ENCODE results near the gene XIRP2. TPM values are rescaled to one million over a fixed set of nuclear protein-coding genes. Genes with fewer than 3 reads are reported as not detected.

The XIRP2 gene
- total RNA-seq, 1 experiment from 2014 or later, result not detected

DNA sequence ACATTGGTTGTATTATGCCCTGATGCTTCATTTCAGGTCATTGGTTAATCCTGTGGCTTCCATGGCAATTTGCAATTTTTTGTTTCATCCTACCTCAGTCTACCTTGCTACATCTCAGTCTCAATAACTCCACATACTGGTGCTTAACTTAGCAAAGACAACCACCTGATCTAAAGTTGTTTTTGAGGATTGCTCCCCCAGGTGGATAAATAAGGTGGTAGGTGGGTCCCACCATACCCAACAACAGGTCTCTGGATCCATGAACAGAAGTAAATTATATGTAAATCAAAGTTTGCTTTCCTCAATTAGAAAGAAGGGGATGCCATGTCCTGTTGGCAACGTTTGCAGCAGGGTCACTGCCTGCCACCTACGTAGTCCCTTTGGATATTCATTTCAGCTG is 7.0 kb downstream of the XIRP2 start:
- H3K9ac ChIP-seq (ENCODE audit: low read length), result no peak overlapping the region
- no TSS peak for BruUV-seq (replicated peaks)
- no peaks in the 10 kb centered on the region for H3K9me3 ChIP-seq (ENCODE audit: control insufficient read depth in 1 of 2, insufficient read depth in 1 of 2, low read depth in 1 of 2, low read length in 2 of 2)
- no peaks in the 10 kb centered on the region; the same call in 1 of the 2 replicates for H4K20me1 ChIP-seq (ENCODE audit: insufficient read depth)
- RAD21 ChIA-PET (ENCODE audit: low non-redundant PET in 1 of 2, low total read pairs in 2 of 2, uncharacterized antibody in 2 of 2, unreplicated experiment in 2 of 2), result no interaction called here
- H3K9me2 ChIP-seq (ENCODE audit: insufficient read depth), result no peaks in the 10 kb centered on the region
- intact Hi-C loops (cut with micrococcal nuclease), result no loop called here
- TF ChIP-seq, protein P1, sequence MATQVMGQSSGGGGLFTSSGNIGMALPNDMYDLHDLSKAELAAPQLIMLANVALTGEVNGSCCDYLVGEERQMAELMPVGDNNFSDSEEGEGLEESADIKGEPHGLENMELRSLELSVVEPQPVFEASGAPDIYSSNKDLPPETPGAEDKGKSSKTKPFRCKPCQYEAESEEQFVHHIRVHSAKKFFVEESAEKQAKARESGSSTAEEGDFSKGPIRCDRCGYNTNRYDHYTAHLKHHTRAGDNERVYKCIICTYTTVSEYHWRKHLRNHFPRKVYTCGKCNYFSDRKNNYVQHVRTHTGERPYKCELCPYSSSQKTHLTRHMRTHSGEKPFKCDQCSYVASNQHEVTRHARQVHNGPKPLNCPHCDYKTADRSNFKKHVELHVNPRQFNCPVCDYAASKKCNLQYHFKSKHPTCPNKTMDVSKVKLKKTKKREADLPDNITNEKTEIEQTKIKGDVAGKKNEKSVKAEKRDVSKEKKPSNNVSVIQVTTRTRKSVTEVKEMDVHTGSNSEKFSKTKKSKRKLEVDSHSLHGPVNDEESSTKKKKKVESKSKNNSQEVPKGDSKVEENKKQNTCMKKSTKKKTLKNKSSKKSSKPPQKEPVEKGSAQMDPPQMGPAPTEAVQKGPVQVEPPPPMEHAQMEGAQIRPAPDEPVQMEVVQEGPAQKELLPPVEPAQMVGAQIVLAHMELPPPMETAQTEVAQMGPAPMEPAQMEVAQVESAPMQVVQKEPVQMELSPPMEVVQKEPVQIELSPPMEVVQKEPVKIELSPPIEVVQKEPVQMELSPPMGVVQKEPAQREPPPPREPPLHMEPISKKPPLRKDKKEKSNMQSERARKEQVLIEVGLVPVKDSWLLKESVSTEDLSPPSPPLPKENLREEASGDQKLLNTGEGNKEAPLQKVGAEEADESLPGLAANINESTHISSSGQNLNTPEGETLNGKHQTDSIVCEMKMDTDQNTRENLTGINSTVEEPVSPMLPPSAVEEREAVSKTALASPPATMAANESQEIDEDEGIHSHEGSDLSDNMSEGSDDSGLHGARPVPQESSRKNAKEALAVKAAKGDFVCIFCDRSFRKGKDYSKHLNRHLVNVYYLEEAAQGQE (IDR thresholded peaks at IDR 0.05; ENCODE audit: low read depth), result no peak
- TF ChIP-seq FOSL1 (IDR thresholded peaks at IDR 0.05; ENCODE audit: low read depth), result no peak
- TF ChIP-seq ZBTB33 (IDR thresholded peaks at IDR 0.05; ENCODE audit: extremely low read depth, insufficient replicate concordance, low read length), result no peak
- no peak for TF ChIP-seq EZH2phosphoT487 (IDR thresholded peaks at IDR 0.05; ENCODE audit: borderline replicate concordance)
- TF ChIP-seq, protein P2, sequence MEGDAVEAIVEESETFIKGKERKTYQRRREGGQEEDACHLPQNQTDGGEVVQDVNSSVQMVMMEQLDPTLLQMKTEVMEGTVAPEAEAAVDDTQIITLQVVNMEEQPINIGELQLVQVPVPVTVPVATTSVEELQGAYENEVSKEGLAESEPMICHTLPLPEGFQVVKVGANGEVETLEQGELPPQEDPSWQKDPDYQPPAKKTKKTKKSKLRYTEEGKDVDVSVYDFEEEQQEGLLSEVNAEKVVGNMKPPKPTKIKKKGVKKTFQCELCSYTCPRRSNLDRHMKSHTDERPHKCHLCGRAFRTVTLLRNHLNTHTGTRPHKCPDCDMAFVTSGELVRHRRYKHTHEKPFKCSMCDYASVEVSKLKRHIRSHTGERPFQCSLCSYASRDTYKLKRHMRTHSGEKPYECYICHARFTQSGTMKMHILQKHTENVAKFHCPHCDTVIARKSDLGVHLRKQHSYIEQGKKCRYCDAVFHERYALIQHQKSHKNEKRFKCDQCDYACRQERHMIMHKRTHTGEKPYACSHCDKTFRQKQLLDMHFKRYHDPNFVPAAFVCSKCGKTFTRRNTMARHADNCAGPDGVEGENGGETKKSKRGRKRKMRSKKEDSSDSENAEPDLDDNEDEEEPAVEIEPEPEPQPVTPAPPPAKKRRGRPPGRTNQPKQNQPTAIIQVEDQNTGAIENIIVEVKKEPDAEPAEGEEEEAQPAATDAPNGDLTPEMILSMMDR (IDR thresholded peaks at IDR 0.05 in 2 of 3, conservative IDR thresholded peaks at IDR 0.05 in 1 of 3; ENCODE audit: borderline replicate concordance in 1 of 3, insufficient read depth in 1 of 3, low read depth in 2 of 3, low read length in 2 of 3), result no peak
- no peak for TF ChIP-seq EZH2 (IDR thresholded peaks at IDR 0.05)
- TF ChIP-seq SP1 (IDR thresholded peaks at IDR 0.05; ENCODE audit: low read depth), result no peak
- no peak for TF ChIP-seq TCF7L2 (IDR thresholded peaks at IDR 0.05; ENCODE audit: borderline replicate concordance, extremely low read depth, insufficient read depth, insufficient read length)
- TF ChIP-seq, protein P3, sequence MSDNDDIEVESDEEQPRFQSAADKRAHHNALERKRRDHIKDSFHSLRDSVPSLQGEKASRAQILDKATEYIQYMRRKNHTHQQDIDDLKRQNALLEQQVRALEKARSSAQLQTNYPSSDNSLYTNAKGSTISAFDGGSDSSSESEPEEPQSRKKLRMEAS (IDR thresholded peaks at IDR 0.05), result no peak
- TF ChIP-seq, protein P4, sequence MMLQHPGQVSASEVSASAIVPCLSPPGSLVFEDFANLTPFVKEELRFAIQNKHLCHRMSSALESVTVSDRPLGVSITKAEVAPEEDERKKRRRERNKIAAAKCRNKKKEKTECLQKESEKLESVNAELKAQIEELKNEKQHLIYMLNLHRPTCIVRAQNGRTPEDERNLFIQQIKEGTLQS (IDR thresholded peaks at IDR 0.05), result no peak
- H3K4me3 ChIP-seq (replicated peaks in 1 of 2; ENCODE audit: low read depth in 1 of 2, low read length in 2 of 2), result no peak overlapping the region
- POLR2A ChIA-PET, result no interaction called here
- H3K79me2 ChIP-seq (ENCODE audit: insufficient read depth, low read length), result no peaks in the 10 kb centered on the region
- H3K27ac ChIP-seq (ENCODE audit: low read depth, low read length), result no peak overlapping the region
- H2AFZ ChIP-seq (ENCODE audit: low read depth, low read length, poor library complexity, severe bottlenecking), result no peak overlapping the region
- H3K4me2 ChIP-seq (ENCODE audit: low read length), result no peak overlapping the region
- ATAC-seq (no peak), DNase-seq (ENCODE audit: low read depth, low spot score) (no peak)
- H3K27me3 ChIP-seq (ENCODE audit: insufficient read depth, low read length), result no peaks in the 10 kb centered on the region
- no peaks in the 10 kb centered on the region for H3K36me3 ChIP-seq (ENCODE audit: control insufficient read depth in 1 of 2, insufficient read depth in 2 of 2, low read length in 2 of 2)
- CTCF ChIA-PET, result no interaction called here
- H3K4me1 ChIP-seq (ENCODE audit: control insufficient read depth in 1 of 2, insufficient read depth in 2 of 2, low read length in 2 of 2), result no peaks in the 10 kb centered on the region
